HL-60 (cell line): Measurements from ENCODE around the gene SLC16A6.

Experiments
- CTCF ChIP-seq: IDR thresholded peaks from one replicate; pipeline ENCODE4 v1.5.1; 2011; ENCODE audit warnings: low read length, control low read depth, inconsistent platforms; ENCODE audit not compliant: insufficient read depth
- GABPA ChIP-seq: IDR thresholded peaks from 2 replicates; pipeline ENCODE4 v1.6.1; 2012; ENCODE audit warnings: low read depth
- POLR2AphosphoS5 ChIP-seq: IDR thresholded peaks from 2 replicates; pipeline ENCODE4 v1.6.1; 2012; ENCODE audit warnings: low read depth
- REST ChIP-seq: IDR thresholded peaks from 2 replicates; pipeline ENCODE4 v1.6.1; 2012; ENCODE audit warnings: low read depth; ENCODE audit not compliant: insufficient replicate concordance
- SPI1 ChIP-seq: IDR thresholded peaks from 2 replicates; pipeline ENCODE4 v1.6.1; 2012; ENCODE audit warnings: low read depth, mild to moderate bottlenecking, borderline replicate concordance

GRCh38 chr17:68290955-68291835, at the start of gene SLC16A6, which contains the start of gene ARSG:
- no peak for TF ChIP-seq CTCF
- no peak for TF ChIP-seq GABPA
- no peak for TF ChIP-seq POLR2AphosphoS5
- no peak for TF ChIP-seq REST
- no peak for TF ChIP-seq SPI1
